Calu3 (cell line): ENCODE measurements around the gene RDH16. TPM values are rescaled to one million over a fixed set of nuclear protein-coding genes. Genes with fewer than 3 reads are reported as not detected.

ENCODE experiments used
- BruUV-seq: library from RNA; stranded (reverse); fragments of 400-500 nt; replicated peaks from 2 replicates; lab custom pipeline; 2021; lab: Mats Ljungman, UMichigan
- CTCF ChIA-PET: fragments of 300-600 bp; sonication (Branson Sonifier 250); formaldehyde crosslinking; loops from one replicate; lab custom pipeline; 2022; ENCODE audit warnings: antibody characterized with exemption; lab: Charles Lee
- DNase-seq: peaks from one replicate; pipeline ENCODE4 v3.0.0; 2022
- H3K27ac Mint-ChIP-seq: one replicate; pipeline ENCODE4 v1.8.0; 2022; ENCODE audit warnings: mixed read lengths; ENCODE audit not compliant: unreplicated experiment
- H3K27me3 Mint-ChIP-seq: one replicate; pipeline ENCODE4 v1.8.0; 2022; ENCODE audit warnings: mixed read lengths; ENCODE audit not compliant: unreplicated experiment
- H3K36me3 Mint-ChIP-seq: one replicate; pipeline ENCODE4 v1.8.0; 2022; ENCODE audit warnings: mild to moderate bottlenecking, moderate library complexity, mixed read lengths; ENCODE audit not compliant: insufficient read depth, unreplicated experiment
- H3K4me1 Mint-ChIP-seq: one replicate; pipeline ENCODE4 v1.8.0; 2022; ENCODE audit warnings: mild to moderate bottlenecking, low read depth, mixed read lengths; ENCODE audit not compliant: unreplicated experiment
- H3K4me3 Mint-ChIP-seq: one replicate; pipeline ENCODE4 v1.8.0; 2022; ENCODE audit warnings: mild to moderate bottlenecking, low read depth, moderate library complexity, mixed read lengths; ENCODE audit not compliant: unreplicated experiment
- H3K9me3 Mint-ChIP-seq: one replicate; pipeline ENCODE4 v1.8.0; 2022; ENCODE audit warnings: low read depth, mixed read lengths; ENCODE audit not compliant: unreplicated experiment
- CTCF ChIP-seq: fragments of 200-600 bp; IDR thresholded peaks from one replicate; pipeline ENCODE4 v1.8.0; 2022; ENCODE audit warnings: antibody characterized with exemption; ENCODE audit not compliant: unreplicated experiment
- intact Hi-C: fragments of 100-400 bp; cut with micrococcal nuclease; formaldehyde crosslinking; loops from one replicate; pipeline ENCODE4 v1.10.0; 2022; ENCODE audit not compliant: unreplicated experiment
- total RNA-seq: library from RNA; stranded (reverse); gene quantifications from 2 replicates; pipeline ENCODE4 v1.2.3, GENCODE V29; 2022

The RDH16 gene
- total RNA-seq, 1 experiment from 2014 or later: 0.28 TPM

- peaks cover 42% of the 10 kb centered on the region for H3K27me3 Mint-ChIP-seq
- no peaks in the 10 kb centered on the region for H3K9me3 Mint-ChIP-seq
- H3K27ac Mint-ChIP-seq: no peak overlapping the region
- intact Hi-C loops: no loop called here
- peaks cover 10% of the 10 kb centered on the region for H3K4me1 Mint-ChIP-seq
- no peak overlapping the region for H3K4me3 Mint-ChIP-seq
- H3K36me3 Mint-ChIP-seq: no peaks in the 10 kb centered on the region
- no peak for DNase-seq
- CTCF ChIA-PET: no interaction called here
- TF ChIP-seq CTCF: no peak
- no TSS peak for BruUV-seq
Measured at GRCh38 chr12:56932867-56933266, 24.5 kb downstream of the RDH16 start.

- H3K9me3 Mint-ChIP-seq: no peaks in the 10 kb centered on the region
- peaks cover 10% of the 10 kb centered on the region for H3K4me1 Mint-ChIP-seq
- BruUV-seq: no TSS peak
- H3K27me3 Mint-ChIP-seq: peaks cover 42% of the 10 kb centered on the region
- no peak overlapping the region for H3K27ac Mint-ChIP-seq
- TF ChIP-seq CTCF: no peak
- H3K36me3 Mint-ChIP-seq: no peaks in the 10 kb centered on the region
- DNase-seq: no peak
- no peak overlapping the region for H3K4me3 Mint-ChIP-seq
- CTCF ChIA-PET: no interaction called here
- intact Hi-C loops: no loop called here
Measured at GRCh38 chr12:56932146-56932545, 25.3 kb downstream of the RDH16 start.

GRCh38 chr12:56931474-56931978 lies 25.9 kb downstream of the RDH16 start:
- H3K9me3 Mint-ChIP-seq: no peaks in the 10 kb centered on the region
- H3K27me3 Mint-ChIP-seq: peaks cover 42% of the 10 kb centered on the region
- DNase-seq: no peak
- BruUV-seq: no TSS peak
- intact Hi-C loops: no loop called here
- H3K36me3 Mint-ChIP-seq: no peaks in the 10 kb centered on the region
- no peak overlapping the region for H3K4me3 Mint-ChIP-seq
- CTCF ChIA-PET: no interaction called here
- no peak overlapping the region for H3K27ac Mint-ChIP-seq
- TF ChIP-seq CTCF: no peak
- peaks cover 10% of the 10 kb centered on the region for H3K4me1 Mint-ChIP-seq

GRCh38 chr12:56930241-56930640 lies 27.2 kb downstream of the RDH16 start:
- Mint-ChIP-seq H3K4me3 (no peak overlapping the region), H3K27me3 (peaks cover 51% of the 10 kb centered on the region), H3K27ac (no peak overlapping the region), H3K4me1 (peaks cover 7% of the 10 kb centered on the region), H3K9me3 (no peaks in the 10 kb centered on the region), H3K36me3 (no peaks in the 10 kb centered on the region)
- CTCF ChIA-PET: no interaction called here
- no peak for TF ChIP-seq CTCF
- BruUV-seq: no TSS peak
- intact Hi-C loops: no loop called here
- no peak for DNase-seq
